ENCODE measurements around the gene NCF2.

DNA sequence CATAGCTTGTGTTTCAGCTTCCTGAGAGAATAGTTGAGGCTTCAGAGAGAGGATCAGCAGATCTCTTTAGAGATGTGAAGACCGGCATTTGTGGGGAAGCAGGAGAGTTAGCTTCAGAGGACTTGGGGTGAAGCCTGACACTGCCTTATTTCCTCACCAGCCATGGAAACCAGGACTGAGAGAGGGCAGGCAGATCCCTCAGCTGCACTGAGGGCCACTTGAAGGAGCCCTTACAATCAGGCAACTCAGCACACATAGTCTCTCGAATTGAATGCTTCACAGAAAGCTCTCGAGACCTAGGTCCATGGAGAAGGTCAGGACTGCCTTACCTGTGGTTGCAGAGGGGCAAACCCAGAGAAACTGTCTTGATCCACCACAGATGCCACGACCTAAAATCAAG, 19.8 kb downstream of the NCF2 start:
- TF ChIP-seq, protein P1, sequence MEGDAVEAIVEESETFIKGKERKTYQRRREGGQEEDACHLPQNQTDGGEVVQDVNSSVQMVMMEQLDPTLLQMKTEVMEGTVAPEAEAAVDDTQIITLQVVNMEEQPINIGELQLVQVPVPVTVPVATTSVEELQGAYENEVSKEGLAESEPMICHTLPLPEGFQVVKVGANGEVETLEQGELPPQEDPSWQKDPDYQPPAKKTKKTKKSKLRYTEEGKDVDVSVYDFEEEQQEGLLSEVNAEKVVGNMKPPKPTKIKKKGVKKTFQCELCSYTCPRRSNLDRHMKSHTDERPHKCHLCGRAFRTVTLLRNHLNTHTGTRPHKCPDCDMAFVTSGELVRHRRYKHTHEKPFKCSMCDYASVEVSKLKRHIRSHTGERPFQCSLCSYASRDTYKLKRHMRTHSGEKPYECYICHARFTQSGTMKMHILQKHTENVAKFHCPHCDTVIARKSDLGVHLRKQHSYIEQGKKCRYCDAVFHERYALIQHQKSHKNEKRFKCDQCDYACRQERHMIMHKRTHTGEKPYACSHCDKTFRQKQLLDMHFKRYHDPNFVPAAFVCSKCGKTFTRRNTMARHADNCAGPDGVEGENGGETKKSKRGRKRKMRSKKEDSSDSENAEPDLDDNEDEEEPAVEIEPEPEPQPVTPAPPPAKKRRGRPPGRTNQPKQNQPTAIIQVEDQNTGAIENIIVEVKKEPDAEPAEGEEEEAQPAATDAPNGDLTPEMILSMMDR (IDR thresholded peaks at IDR 0.05), result no peak
- TF ChIP-seq SIN3A (IDR thresholded peaks at IDR 0.05; ENCODE audit: borderline replicate concordance, insufficient read depth, low read depth, low read length), result no peak

Data from Panc1 (cell line).